ENCODE results near the gene ASMTL.
"Not testable (repeated sequence)": the region's sequence is repeated elsewhere in the genome, so short reads cannot be mapped to it uniquely, and the experiment has no call there.

ASMTL gene

GRCh38 chrX:1433646-1434357 is 18.9 kb downstream of the ASMTL start:
- no peak for DNase-seq

- no peak for DNase-seq
Observed at GRCh38 chrX:1430451-1430850, 22.3 kb downstream of the ASMTL start.

- DNase-seq, result peak; percentile 7
Observed at GRCh38 chrX:1427756-1428155, 25.0 kb downstream of the ASMTL start.

- DNase-seq, result peak; percentile 11
Observed at GRCh38 chrX:1426321-1426720, 26.4 kb downstream of the ASMTL start.

GRCh38 chrX:1425381-1425780 is 27.3 kb downstream of the ASMTL start:
- DNase-seq, result peak; percentile 5

GRCh38 chrX:1424147-1424851 is 28.4 kb downstream of the ASMTL start:
- DNase-seq, result peak; percentile 1

GRCh38 chrX:1423215-1423614 is 29.5 kb downstream of the ASMTL start:
- DNase-seq, result peak; percentile 7

DNA sequence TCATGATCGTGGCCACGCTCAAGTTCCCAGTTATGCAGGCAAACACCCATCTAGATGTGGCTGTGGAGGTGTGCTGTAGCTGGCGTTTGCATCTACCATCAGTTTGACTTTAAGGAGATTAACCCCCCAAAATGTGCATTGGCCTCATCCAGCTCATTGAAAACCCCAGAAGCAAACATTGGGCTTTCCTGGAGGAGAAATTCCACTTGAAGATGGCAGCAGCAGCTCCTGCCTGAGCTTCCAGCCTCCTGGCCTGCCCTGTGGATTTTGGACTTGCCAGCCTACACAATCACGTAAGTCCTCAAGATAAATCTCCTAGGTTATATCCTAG is 30.6 kb downstream of the ASMTL start:
- peak; percentile 0 for DNase-seq

DNA sequence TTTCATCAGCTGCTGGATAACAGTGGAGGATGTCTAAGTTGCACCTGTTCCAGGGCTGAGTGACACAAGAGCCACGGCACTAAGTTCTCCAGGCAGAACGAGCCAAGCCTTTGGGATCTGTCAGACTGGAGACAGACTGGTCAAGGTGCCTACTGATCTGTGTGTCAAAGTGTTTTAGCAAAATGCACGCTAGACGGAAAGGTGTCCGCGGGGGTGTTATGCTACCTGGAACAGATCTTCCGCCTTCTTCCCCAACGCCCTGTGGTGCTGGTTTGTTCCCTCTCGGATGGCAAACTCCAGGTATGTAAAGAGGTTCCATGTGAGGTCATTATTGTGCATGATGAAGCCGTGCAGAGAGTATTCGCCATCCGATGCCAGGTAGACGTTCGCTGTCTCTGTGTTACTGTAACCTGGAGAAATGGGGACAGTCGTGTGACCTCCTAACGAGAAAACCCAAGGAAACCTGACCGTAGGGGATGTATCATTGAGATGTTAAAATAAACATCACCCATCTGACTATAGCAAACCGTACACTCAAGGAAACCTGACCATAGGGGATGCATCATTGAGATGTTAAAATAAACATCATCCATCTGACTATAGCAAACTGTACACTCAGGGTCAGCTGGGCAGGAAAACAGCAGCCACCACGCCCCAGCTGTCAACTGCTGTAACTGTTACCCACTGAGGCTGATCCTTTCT is 31.1 kb downstream of the ASMTL start:
- DNase-seq, result peak; percentile 4

- peak; percentile 6 for DNase-seq
Observed at GRCh38 chrX:1420371-1420770, 32.3 kb downstream of the ASMTL start.

GRCh38 chrX:1419545-1420355 is 33.0 kb downstream of the ASMTL start:
- peak; percentile 11 for DNase-seq

DNA sequence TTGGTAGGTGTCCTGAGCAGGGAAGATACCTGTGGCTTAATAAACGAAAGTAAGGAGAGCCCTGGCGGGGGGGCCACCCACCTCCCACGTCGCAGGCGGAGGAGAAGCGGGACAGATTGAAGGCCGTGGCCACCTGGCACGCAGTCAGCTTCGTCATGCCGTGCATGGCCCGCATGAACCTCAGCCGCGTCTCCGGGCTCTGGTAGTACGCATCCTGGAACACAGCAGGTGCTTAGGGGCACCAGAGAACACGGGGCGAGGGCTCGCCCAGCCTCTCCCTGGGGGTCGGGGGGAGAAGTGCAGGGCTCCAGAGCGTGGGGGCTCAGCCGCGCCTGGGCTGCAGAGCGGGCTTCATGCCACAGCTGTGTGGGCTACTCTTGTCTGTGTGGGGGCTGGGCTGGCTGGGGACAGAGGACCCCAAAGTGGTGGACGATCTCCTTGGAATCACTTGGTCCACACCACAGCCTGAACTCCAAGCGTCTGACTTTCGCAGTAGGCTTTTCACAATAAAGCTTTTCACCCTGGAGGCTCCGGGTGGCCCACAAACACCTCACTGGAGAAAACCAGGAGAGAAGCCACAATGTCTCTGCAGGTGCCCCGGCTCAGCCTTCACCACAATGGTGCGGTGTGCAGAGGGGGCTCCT is 33.7 kb downstream of the ASMTL start:
- DNase-seq, result peak; percentile 13

DNA sequence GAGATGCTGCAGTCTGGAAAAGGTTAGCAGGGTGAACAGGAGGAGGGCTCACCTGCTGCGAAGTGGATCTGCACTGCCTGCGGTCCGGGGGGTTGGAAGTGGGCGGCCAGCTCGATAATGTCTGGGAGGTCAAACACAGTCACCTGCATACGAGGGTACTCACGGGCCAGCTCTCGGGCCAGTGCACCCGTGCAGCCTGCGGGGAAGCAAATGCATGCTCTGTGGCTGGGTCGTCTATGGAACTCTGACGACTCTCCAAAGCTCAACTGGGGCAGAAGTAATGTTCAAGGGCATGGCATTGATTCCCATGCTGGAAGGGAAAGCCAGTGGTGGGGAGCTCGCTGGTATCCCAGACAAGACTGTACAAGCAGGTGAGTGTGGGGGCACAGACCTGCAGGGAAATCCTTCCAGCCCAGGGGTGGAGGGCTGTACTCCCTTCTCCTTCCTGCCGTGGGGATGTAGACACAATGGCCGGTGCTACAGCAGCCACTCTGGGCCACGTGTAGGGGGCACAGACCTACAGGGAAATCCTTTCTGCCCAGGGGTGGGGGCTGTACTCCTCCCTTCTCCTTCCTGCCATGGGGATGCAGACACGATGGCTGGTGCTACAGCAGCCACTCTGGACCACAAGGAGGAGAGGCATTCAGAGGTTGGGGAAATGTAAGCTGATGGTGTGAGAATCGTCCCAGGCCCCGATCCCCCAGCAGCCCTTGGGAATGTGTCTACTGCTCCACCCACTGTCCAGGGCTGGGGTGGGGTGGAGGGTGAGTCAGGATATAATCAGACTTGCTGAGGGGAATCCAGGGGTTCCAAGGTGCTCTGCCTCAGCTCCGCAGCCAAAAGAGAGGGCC is 34.6 kb downstream of the ASMTL start:
- DNase-seq, result peak; percentile 12

DNA sequence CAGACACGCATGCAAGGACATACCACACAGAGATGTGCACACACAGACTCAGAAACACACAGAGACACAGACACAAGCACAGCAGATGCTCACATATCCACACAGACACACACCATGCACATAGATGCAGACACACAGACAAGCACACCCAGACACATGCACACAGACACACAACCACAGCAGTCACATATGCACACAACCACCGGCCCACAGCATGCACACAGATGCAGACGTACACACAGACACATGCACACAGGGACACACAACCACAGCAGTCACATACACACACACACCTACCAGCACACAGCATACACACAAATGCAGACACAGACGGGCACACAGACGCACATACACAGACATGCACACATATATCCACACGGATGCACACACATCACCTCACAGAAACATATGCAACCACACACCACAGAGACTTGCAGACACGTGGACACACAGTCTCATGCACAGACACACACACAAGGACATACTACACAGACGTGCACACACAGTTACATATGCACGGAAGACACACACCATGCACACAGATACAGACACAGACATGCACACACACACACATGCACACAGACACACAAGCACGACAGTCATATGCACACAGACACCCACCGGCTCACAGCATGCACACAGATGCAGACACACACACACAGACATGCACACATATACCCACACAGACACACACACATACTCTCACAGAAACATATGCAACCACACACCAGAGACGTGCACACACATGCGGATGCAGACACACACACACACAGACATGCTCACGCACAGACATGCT is 35.5 kb downstream of the ASMTL start:
- peak; percentile 5 for DNase-seq

GRCh38 chrX:1416327-1416784 is 36.4 kb downstream of the ASMTL start:
- peak; percentile 1 for DNase-seq

DNA sequence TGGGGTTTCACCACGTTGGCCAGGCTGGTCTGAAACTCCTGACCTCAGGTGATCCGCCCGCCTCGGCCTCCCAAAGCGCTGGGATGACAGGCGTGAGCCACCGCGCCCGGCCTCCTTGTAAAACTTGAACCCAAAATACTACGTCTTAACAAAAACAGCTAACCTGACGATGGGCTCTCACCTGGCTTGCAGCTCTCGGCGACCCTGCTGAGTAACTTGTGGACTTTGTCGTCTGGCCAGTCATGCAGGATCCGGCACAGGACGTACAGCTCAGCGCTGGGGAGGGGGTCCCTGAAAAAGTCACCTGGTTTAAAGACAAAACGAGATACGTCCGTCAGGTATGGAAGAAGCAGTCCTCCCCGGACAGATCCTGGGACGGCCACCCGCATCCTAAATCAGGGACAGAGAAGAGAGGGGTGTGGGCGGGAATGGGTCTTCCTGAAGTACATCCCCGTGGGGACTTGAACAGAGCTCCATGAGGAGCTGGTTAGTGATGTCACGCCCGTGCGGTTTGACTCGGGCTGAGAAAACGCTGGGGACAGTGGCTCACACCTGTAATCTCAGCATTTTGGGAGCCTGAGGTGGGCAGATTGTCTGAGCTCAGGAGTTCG is 40.1 kb downstream of the ASMTL start:
- peak; percentile 9 for DNase-seq

- DNase-seq, result peak; percentile 4
Observed at GRCh38 chrX:1411326-1411725, 41.4 kb downstream of the ASMTL start.

- DNase-seq, result no peak
Observed at GRCh38 chrX:1407035-1407434, 45.7 kb downstream of the ASMTL start.

- not testable (repeated sequence) for DNase-seq
Observed at GRCh38 chrX:1405769-1406168, 46.9 kb downstream of the ASMTL start.

- not testable (repeated sequence) for DNase-seq
Observed at GRCh38 chrX:1403867-1404266, 48.8 kb downstream of the ASMTL start.
